Measurements from ENCODE around the gene LYZL2.

Gene LYZL2

DNA sequence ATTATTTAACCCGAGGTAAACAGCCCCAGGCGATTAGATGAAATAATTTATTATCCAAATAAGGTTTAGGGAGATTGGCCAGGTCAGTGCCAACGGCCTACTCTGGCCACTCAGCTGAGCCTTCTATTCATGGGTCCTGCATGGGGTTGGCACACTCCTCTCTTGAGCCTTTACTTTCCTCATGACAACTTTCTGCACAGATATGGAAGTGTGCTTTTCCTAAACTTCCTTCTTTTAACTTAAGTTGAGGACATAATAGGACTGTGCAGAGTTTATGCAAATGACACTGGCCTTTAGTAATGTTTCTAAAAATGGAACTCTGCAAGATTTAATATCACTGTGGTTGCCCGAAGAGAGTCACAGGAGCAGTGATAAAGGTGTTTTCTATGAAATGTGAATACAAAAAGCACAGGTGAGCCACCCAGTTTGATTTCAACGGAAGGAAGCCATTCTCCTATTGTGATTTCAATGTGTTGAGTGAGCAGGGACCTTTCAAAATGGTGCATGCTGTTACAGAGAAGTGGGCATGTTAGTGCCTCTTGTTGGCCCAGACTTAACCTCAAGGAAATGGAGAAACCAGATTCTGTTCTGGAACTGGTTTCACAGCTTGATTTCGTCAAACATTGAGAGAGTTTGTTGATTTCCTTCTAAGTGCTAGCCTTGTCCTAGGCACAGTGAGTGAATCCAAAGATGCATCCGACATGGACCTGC, 55.7 kb downstream of the LYZL2 start:
- FAIRE-seq (no peak), DNase-seq (ENCODE audit: insufficient read length, low spot score) (no peak)
- no peak for TF ChIP-seq POLR2AphosphoS5 (IDR thresholded peaks at IDR 0.05; ENCODE audit: low read depth, low read length)
- TF ChIP-seq POU2F2 (IDR thresholded peaks at IDR 0.05; ENCODE audit: low read depth, low read length): no peak

DNA sequence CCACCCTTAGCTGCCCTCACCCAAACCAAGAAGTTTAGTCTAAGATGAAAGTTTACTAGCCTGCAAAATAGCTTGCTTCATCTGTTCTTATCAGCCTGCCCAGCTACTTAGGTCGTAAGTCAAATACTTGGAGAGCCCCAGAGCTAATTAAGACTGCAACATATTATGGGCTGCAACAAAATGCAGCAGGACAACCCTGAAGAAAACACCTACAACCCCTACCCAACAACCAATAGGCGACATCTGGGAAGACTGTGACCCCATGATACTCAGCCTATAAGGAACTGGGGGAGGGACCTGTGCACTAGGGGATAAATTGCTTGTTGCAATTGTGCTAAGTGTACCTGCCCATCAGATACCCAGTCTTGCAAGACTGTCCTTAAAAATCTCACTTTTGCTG, 64.1 kb downstream of the LYZL2 start:
- FAIRE-seq: no peak

DNA sequence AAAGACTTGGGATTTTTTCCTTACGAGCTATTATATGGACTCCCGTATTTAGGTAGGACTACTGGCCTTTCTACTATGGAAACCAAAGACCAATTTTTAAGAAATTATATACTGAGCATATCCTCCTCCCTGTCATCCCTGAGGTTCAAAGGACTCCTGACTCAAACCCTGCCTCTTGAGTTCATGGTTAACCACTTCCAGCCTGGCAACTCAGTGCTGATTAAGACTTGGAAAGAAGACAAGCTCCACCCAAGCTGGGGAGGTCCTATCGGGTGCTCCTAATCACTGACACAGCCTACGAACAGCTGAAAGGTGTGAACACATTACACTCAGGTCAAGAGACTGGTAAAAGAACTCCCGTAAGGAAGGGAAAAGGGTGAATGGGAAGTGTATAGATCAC, 66.8 kb downstream of the LYZL2 start:
- DNase-seq (ENCODE audit: insufficient read length, low spot score) (no peak), FAIRE-seq (no peak)
- TF ChIP-seq SPI1 (IDR thresholded peaks at IDR 0.05; ENCODE audit: low read depth, low read length) (no peak), POLR2A (IDR thresholded peaks at IDR 0.05; ENCODE audit: low read depth, low read length) (no peak)

More for the DNA sequence above, 64.1 kb downstream of the LYZL2 start:
- no peak for DNase-seq (ENCODE audit: insufficient read length, low spot score)
- TF ChIP-seq PAX5 (IDR thresholded peaks at IDR 0.05; ENCODE audit: insufficient read depth, low read length, severe bottlenecking): no peak
- no peak for TF ChIP-seq SPI1 (IDR thresholded peaks at IDR 0.05; ENCODE audit: low read depth, low read length)
- no peak for TF ChIP-seq TAF1 (IDR thresholded peaks at IDR 0.05; ENCODE audit: low read depth, low read length)
- TF ChIP-seq POLR2AphosphoS5 (IDR thresholded peaks at IDR 0.05; ENCODE audit: low read depth, low read length): no peak
- no peak for TF ChIP-seq POU2F2 (IDR thresholded peaks at IDR 0.05; ENCODE audit: low read depth, low read length)
- TF ChIP-seq POLR2A (IDR thresholded peaks at IDR 0.05; ENCODE audit: low read depth, low read length): no peak

Measured in GM12891 (cell line).